Measurements from ENCODE around the gene DKK3. TPM values are rescaled to one million over a fixed set of nuclear protein-coding genes. Genes with fewer than 3 reads are reported as not detected.

The DKK3 gene
- total and polyA plus RNA-seq, 8 donors, result 21.8 to 63.8 (median 37.6) TPM

GRCh38 chr11:11965192-11965591 is 43.2 kb downstream of the DKK3 start:
- Histone ChIP-seq H3K4me1 (peaks cover 0 to 38% (median 13%) of the 10 kb centered on the region in 4 donors), H3K27me3 (no peaks in the 10 kb centered on the region), H3K4me3 (no peak overlapping the region), H3K9me3 (no peaks in the 10 kb centered on the region), H3K36me3 (peaks cover 0 to 21% (median 4%) of the 10 kb centered on the region in 4 donors), H3K27ac (no peak overlapping the region)
- DNase-seq, result no peak
- no peak for TF ChIP-seq POLR2A (IDR thresholded peaks at IDR 0.05)
- no peak for TF ChIP-seq EP300 (IDR thresholded peaks at IDR 0.05)
- no peak for TF ChIP-seq CTCF (IDR thresholded peaks at IDR 0.05)
- no peak for TF ChIP-seq POLR2AphosphoS5 (IDR thresholded peaks at IDR 0.05)
- WGBS, 5 donors, result 68 to 83% (median 74%) methylated on average over 3 of the region's 3 CpGs
- intact Hi-C loops (cut with DNase I; ENCODE audit: low total_unique reads), result no loop called here

DNA sequence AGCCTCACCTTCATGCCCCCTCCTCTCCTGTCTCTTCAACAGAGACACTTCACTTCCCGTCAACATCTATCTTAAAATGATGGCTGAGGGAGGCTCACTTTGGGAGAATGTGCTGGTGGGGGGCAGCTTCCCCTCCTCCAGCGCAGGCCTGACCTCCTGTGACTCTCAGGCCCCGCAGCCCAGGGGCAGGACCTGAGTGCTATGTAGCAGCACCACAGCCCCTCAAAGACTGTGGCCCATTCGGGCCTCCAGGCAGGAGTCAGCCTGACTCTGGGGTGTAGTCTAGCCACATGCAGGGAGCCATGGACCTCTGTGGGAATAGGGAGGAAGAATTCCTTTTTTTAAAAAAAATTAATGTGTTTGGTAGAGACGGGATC is 43.7 kb downstream of the DKK3 start:
- intact Hi-C loops (cut with DNase I; ENCODE audit: low total_unique reads), result no loop called here

DNA sequence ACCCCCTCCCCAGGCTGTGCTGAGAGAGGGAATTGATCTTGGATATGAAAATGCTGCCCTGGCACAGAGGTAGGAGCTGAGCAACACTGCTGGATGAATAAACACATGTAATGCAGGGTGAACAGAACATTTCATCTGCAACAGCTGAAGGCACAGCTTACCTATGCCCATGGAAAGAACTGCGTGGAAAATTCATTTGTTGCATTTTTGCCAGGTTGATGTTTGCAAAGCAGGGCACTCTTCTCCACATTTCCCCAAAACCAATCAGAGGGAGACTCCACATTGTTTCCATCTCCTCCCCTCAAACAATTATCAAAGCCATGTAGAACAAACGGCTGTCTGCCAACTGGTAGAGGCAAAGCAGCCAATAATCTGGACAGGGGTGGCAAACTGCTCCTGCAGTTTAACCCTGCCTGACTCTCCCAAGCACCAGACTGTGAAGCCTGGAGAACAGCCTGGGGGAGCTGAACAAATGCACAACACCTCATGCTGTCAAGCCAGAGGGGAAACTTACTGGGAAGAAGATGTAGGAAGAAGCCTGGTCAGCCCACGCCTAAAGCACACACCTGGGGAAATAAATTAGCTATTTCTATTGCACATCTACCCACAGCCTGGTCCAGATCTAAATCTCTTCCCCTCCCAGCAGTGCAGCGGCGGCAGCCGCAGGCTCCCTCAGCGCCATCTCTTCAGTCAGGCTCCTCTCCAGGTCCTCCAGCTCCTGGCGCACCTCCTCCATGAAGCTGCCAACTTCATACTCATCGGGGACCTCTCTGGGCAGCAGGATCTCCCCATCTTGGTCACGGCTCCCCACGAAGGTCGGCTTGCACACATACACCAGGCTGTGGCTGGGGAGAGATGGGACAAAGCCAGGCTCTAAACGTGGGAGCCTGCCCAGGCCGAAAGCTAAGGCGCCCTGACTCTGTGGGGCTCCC is 44.3 kb downstream of the DKK3 start:
- Histone ChIP-seq H3K9me3 (no peaks in the 10 kb centered on the region), H3K4me1 (peaks cover 0 to 41% (median 13%) of the 10 kb centered on the region in 4 donors), H3K36me3 (peaks cover 0 to 23% (median 4%) of the 10 kb centered on the region in 4 donors), H3K4me3 (no peak overlapping the region), H3K27ac (peak overlapping the region in 3 of 5 donors; percentile 5 to 53 (median 44)), H3K27me3 (no peaks in the 10 kb centered on the region)
- DNase-seq, result peak in 1 of 2 donors; percentile 66
- intact Hi-C loops (cut with DNase I; ENCODE audit: low total_unique reads), result no loop called here
- TF ChIP-seq POLR2AphosphoS5 (IDR thresholded peaks at IDR 0.05), result no peak
- no peak for TF ChIP-seq POLR2A (IDR thresholded peaks at IDR 0.05)
- TF ChIP-seq CTCF (IDR thresholded peaks at IDR 0.05), result no peak
- TF ChIP-seq EP300 (IDR thresholded peaks at IDR 0.05), result no peak
- WGBS, 5 donors, result 36 to 64% (median 50%) methylated on average over 13 to 15 of the region's 15 CpGs

More for the DNA sequence above, 43.7 kb downstream of the DKK3 start:
- 89 to 95% (median 94%) methylated on average over 5 of the region's 5 CpGs for WGBS, 5 donors
- peak overlapping the region in 1 of 5 donors; percentile 5 for H3K27ac ChIP-seq
- no peaks in the 10 kb centered on the region for H3K27me3 ChIP-seq
- no peak for TF ChIP-seq CTCF (IDR thresholded peaks at IDR 0.05)
- no peak for TF ChIP-seq POLR2A (IDR thresholded peaks at IDR 0.05)
- TF ChIP-seq POLR2AphosphoS5 (IDR thresholded peaks at IDR 0.05), result no peak
- no peak for TF ChIP-seq EP300 (IDR thresholded peaks at IDR 0.05)
- peaks cover 0 to 21% (median 4%) of the 10 kb centered on the region in 4 donors for H3K36me3 ChIP-seq
- no peak overlapping the region for H3K4me3 ChIP-seq
- H3K4me1 ChIP-seq, result peaks cover 0 to 41% (median 13%) of the 10 kb centered on the region in 4 donors
- DNase-seq, result no peak
- H3K9me3 ChIP-seq, result no peaks in the 10 kb centered on the region

DNA sequence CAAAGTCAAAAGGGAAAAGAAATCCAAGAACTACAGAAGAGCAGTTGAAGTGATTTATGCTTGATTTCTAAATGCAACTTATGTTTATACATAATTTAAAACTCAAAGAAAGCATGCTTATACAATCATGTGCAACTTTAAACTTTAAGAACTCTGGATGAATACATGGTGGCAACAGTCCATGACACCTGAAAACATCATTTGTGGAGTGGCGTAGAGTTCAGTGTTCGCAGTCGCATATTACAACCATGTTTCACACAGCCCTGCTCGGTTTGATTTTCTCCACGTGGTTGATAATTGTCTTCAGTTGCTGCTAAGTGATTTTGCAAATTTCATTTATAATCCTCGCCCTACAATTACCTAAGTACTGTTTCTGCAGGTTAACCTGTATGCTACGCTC is 45.4 kb downstream of the DKK3 start:
- H3K4me3 ChIP-seq, result no peak overlapping the region
- intact Hi-C loops (cut with DNase I; ENCODE audit: low total_unique reads), result no loop called here
- no peaks in the 10 kb centered on the region for H3K27me3 ChIP-seq
- no peak for DNase-seq
- H3K9me3 ChIP-seq, result no peaks in the 10 kb centered on the region
- peak overlapping the region in 1 of 5 donors; percentile 44 for H3K27ac ChIP-seq
- peaks cover 6 to 32% (median 11%) of the 10 kb centered on the region in 4 donors for H3K36me3 ChIP-seq
- TF ChIP-seq EP300 (IDR thresholded peaks at IDR 0.05), result no peak
- peaks cover 0 to 41% (median 13%) of the 10 kb centered on the region in 4 donors for H3K4me1 ChIP-seq
- WGBS, 5 donors, result 70 to 85% (median 81%) methylated on average over 7 of the region's 7 CpGs
